ENCODE results near the gene FAM83G.

The FAM83G gene

DNA sequence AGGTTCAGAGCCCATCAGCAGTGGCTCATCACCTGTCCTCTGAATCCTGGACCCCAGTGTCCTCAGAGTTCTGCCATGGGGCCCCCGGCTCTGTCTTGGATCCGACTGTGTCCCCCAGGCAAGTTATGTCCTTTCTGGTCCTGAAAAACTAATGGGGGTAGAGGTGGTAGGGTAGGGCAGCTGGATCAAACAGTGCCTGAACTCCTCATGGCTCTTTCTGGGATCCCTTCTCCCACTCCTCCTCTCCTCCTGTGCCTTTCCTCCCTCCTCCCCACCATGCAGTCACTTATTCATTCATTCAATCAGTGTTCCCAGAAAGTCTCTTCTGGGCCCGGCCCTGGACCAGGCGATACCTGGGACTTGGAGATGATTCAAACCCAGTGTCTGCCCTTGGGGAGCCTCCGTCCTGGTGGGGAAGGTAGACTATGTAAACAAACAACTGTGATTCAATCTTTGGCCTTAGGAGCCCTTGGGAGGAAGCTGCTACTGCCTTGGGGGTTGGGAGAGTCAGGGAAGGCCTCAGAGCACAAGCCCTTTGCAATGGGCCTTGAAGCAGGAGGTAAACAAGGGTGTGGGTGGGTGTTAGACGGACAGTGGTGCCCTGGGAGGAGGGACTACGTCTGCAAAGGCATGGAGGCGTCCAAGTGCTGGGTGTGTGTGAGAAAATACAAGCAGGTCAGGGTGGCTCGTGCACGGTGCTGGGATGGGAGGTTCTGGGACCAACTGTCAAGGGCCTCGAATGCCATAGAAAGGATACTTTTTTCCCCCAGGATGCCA lies 6.4 kb upstream of the FAM83G start:
- no peak for DNase-seq (ENCODE audit: low read depth in 2 of 2, low spot score in 1 of 2)

DNA sequence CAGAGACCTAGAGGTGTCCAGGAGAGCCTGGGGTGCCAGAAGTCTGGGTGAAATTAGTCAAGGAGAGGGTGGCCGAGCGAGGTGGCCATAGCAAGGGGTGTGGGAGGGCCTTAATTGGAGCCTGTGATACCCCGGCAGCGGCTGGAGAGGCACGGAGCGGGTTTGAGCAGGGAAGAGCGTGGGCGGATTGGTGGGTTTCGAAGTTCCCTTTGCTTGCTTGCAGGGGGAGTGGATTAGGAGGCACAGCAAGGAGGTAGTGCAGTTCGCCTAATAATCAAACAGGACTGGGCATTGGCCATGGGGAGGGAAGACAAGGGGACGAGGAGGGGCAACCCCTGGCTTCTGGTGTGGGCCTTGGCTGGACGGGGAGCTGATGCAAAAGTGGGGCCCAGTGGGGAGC lies 5.4 kb upstream of the FAM83G start:
- no peak for DNase-seq (ENCODE audit: low read depth in 2 of 2, low spot score in 1 of 2)

DNA sequence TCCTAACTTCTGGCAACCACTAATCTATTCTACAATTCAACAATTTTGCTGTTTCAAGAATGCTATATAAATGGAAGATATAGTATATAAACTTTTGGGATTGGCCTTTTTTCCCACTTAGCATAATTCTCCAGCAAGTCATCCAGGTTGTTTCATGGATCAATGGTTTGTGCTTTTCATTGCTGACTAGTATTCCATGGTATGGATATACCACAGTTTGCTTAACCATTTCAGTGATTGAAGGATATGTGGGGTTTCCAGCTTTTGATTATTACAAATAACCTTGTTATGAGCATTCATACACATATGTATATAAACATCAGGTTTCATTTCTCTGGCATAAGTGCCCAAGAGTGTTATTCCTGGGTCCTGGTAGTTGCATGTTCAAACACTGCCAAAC lies 2.1 kb upstream of the FAM83G start:
- no peak for DNase-seq (ENCODE audit: low read depth in 2 of 2, low spot score in 1 of 2)

DNA sequence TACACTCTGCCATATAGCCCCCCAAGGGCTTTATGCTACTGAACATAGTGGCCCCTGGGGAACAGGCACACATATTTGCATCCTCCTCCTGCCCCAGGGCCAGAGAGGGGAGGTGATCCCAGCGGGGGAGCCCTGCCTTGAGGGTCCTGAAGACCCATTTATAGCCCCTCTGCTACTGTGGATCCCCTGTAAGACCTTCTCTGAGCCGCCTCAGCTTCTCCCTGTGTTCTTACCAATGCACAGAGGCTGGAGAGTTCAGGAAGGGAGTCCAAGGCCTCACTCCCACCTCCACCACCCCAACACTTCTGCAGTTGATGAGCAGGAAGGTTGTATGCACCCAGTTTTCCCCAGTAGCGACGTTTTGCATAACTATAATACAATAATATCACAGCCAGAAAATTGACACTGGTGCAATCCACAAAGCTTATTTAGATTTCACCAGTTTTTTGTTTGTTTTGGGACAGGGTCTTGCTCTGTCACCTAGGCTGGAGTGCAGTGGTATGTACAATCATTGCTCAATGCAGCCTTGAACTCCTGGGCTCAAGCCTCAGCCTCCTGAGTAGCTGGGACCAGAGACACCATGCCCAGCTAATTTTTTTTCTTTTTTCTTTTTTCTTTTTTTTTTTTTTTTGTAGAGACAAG lies 1.3 kb upstream of the FAM83G start:
- DNase-seq (ENCODE audit: low read depth in 2 of 2, low spot score in 1 of 2): no peak

DNA sequence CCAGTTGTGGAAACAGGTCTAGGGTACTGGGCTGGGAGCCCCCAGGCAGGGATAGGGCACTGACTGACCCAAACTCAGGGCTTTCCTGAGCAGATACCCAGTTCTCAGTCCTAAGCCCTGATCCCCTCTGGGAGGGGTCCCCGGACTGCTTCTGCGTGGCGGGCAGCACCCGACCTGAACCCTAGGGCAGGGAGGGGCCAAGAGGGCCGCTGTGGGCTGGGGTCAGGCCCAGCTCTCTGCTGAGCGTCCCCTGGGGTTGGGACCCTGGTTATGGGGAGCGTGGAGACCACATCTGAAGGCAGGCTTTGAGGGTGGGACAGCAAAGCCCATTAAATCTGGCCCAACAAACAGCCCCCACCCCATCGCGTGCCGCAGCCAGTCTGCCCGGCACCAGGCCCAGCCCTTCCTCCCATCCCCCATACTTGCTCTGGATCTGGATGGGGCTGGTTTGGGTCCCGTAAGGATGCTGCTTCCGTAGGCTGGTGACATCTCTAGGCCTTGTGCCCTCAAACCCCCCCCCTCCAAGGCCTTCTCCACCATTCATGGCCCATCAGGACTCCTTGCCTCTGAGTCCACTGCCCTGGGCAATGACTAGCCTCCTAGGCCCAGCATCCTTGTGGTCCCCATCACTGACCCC lies 691 bp upstream of the FAM83G start:
- no peak for DNase-seq (ENCODE audit: low read depth in 2 of 2, low spot score in 1 of 2)

DNA sequence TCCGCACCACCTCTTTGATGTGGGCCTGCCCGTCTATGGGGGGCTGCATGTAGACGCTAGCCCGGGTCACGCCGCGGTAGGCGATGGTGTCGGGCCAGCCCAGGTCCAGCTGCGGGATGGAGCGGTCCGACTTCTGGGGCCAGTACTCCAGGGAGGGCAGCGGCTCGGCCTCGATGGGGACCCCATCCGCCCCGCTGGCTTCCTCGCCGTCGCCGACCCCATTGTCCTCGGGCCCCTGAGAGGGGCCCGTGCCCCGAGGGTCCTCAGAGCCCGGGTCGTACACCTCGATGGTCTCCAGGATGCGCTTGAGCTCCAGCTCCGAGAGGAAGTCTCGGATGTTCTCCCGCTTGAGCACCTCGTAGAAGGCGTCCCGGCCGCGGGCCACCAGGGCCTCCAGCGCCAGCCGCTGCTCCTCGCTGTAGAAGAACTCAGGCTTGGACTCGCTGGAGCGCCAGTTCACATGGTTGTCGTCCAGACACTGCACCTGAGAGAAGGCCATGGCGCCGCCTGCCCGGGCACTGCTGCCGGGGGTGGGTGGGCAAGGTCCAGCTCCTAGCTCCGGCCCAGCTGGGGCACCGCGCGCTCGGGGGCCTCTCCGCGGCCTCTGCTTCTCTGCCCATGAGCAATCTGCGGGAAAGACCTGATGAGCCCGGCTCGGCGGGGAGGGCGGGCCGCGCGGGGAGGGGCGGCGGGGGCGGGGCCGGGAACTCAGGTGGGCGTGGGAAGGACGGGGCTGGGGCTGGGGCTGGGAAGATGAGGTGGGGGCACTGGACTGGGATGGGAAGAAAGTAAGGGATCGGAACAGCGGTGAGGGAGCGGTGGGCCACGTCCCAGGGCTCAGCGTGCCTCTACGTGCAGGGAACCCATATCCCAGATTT lies 782 bp downstream of the FAM83G start:
- peak; percentile 25 to 36 for DNase-seq (ENCODE audit: low read depth in 2 of 2, low spot score in 1 of 2)

DNA sequence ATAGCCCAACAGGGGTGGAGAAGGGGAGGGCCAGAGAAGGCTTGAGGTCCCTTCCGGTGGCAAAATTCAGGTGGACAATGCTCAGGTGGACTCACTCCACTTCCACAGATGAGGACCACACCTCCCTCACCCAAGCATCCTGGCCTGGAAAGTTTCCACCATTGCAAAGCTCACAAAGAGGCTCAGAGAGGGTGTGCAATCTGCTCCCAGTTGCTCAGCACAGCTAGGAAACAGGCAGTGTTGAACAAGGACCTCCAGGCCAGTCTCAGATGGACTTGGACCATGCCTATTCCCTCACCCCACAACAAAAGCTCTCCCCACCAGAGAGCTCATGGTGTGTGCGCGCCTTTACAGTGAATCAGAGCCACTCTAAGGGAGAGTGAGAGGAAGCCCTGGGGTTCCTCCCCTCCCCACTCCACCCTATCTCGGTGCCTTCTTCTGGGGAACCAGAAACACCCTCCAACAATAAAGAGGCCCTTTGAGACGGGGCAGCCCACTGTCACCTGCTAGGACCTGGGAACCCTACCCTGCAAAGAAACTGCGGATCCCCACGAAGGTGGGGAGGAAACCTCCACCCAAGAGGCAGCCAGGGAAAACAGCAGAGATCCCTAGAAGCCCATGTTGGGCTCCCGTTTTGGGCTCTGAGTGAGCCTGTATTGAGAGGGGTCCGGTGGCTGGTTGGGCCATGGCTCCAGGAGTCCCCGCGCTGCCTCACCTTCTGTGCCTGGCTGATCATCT lies 1.6 kb downstream of the FAM83G start:
- DNase-seq (ENCODE audit: low read depth in 2 of 2, low spot score in 1 of 2): no peak

DNA sequence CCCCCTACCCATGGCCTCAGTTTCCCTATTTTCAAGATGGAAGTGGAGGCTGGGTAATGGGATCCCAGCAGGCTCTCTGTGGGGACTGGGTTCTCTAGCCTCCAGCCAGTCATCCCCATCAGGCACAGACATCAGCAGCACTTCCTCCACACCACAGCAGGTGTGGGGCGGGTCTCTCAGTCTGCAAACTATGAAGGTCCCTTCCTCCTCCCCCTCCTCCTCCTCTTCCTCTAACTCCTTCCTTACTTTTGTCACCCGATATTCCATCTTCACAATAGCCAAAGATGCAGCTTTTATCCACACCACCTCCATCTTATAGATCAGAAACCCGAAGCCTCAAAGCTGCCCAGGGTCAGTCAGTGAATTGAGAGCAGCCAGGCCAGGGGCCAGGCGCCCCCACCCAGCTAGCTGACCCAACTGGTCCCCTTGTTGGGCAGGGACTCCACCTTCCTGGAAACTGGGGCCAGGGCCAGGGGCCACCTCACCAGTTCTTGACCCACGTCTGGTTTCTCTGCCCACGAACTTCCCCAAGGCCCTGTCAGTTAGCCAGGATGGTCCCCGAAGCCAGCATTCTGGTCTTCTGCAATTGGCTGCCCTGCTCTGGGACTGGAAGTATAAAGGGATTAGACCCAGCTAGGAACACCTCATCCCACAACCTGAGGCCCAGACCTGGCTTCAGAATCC lies 2.5 kb downstream of the FAM83G start:
- DNase-seq (ENCODE audit: low read depth in 2 of 2, low spot score in 1 of 2): no peak

DNA sequence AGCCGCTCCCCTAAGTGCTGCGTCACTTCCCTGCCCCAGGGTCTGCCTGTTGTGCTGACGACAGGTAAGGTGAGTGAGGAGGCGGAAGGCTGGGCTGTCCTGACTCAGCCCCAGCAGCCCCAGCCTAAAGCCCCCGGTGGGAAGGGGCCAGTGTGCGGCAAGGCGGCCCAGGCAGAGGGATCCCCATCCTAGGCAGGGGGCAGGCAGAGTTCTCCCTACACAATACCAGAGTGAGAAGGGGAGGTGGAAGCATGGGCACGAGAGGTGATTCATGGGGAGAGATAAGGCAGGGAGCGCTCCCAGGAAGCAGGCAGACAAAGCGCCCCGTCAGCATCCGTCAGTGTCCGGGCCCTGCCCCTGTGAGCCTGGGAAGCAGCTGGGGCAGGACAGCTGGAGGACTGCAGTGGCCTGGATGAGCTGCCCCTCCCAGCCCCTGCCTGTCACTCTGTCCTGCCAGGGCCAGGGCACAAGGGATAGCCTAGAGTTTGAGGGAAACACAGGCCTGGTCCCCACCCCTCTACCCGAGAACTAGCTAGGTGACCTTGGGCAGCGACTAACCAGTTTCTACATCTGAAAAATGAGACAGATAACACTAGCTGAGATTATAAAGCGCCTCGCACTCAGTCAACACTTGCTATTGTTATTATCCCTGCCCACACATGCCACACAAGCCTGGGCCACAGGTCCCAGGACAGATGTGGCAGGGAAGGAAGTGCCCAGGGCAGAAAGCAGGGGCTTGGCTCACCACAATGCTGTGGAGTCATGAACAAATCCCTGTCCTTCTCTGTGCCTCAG lies 3.8 kb downstream of the FAM83G start:
- no peak for DNase-seq (ENCODE audit: low read depth in 2 of 2, low spot score in 1 of 2)

DNA sequence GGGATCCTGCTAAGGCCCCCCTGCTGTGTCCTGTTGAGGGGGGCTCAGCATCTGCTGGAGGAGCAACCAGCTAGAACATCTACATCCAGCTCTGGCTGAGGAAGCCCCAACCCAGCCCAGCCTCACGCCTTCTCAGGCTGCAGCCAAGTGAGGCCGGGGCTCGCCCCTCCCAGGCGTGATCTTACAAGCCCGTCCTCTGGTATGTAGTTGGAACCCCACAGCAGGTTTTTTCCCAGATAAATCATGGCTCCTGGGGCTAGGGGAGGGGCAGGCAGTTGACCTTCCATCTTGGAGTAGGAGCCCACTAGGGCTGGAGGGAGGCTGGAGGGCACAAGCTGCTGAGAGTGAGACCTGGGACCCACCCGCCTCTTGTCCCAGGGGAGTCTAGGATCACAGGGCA lies 4.7 kb downstream of the FAM83G start:
- no peak for DNase-seq (ENCODE audit: low read depth in 2 of 2, low spot score in 1 of 2)

DNA sequence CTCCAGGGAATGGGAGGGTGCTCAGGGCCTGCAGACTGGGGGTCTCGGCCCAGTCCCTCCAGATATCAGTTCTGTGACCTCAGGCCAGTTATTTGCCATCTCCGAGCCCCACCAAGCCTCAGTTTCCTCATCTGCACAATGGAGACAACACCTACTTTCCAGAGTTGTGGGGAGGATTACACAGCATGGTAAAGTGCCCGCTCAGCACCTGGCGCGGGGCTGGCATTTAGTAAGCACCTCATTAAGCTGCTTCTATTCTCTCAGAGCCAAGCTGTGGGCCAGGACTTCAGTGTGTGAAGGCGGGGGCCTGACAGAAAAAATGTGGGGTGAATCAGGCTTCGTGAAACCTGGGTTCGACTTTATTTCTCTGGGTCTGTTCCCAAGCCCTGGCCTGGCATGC lies 5.2 kb downstream of the FAM83G start:
- no peak for DNase-seq (ENCODE audit: low read depth in 2 of 2, low spot score in 1 of 2)

DNA sequence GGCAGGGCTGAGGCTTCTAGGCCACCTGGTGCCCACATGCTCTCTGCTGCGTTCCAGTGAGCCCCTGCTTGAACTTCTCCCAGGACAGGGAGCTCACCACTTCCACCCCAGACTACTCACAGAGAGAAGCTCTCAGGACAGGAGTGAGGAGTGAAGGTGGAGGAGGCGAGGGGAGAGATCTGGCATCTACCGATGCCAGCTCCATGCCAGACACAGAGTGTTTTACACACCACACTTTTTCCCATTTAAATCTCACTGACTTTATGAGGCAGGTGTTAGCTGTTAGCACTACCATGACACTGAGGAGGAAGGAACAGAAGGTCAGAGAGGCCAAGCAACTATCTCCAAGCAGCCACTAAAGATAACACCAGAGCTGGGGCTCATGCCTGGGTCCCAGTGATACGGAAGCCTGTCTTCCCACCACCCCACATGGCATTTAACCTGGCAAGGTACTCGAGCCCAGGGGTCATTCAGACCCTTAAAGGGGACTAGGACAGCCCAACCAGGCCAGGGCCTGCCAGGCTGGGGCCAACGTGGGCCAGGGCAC lies 6.8 kb downstream of the FAM83G start:
- no peak for DNase-seq (ENCODE audit: low read depth in 2 of 2, low spot score in 1 of 2)

DNA sequence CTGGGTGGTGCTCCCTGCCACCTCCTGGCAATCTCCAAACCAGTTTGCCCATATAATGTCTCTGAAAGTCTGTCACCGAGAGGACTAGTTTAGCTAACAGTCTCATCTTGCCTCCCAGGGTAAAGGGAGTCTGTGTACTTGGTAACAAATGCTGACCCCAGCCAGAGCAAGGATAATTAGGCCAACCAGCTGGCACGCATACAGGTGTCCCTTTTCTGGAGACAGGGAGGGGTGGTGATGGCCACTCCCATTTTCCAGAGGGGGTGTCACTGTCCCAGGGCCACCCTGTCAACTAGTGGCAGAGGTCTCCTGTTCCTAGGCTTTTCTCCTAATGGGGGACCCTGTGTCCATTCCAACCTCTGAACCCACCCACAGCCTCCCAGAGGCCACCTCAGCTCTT lies 8.1 kb downstream of the FAM83G start:
- no peak for DNase-seq (ENCODE audit: low read depth in 2 of 2, low spot score in 1 of 2)

DNA sequence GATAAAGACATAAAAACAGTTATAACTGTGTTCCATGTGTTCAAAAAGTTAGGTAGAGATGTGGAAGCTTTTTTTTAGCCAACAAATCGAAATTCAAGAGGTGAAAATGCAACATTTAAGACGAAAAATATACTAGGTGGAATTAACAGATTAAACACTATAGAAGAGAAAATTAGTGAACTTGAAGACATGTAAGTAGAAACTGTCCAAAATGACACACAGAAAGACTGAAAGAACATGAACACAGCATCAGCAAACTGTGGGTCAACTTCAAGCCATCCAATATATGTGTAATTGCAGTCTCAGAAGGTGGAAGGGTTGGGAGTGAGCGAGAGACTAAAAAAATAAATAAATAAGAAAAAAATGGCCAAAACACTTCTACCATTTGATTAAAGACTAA lies 9.3 kb downstream of the FAM83G start:
- DNase-seq (ENCODE audit: low read depth in 2 of 2, low spot score in 1 of 2): no peak

DNA sequence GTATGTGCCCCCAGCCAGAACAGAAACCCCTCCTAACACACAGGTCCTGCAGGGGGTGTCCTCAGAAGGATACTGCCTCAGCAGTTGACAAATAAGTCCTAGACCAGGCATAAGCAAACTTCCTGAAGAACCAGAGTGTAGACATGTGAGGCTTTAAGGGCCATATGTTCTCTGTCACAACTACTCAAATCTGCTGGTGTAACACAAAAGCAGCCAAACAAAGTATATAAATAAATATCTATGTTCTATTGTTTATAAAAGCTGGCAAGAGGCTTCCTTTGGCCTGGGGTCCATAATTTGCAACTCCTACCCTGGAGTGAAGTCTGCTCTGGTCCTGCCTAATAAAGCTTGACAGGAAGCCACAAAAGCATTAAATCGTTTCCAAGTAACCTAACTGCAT lies 9.9 kb downstream of the FAM83G start:
- DNase-seq (ENCODE audit: low read depth in 2 of 2, low spot score in 1 of 2): no peak

DNA sequence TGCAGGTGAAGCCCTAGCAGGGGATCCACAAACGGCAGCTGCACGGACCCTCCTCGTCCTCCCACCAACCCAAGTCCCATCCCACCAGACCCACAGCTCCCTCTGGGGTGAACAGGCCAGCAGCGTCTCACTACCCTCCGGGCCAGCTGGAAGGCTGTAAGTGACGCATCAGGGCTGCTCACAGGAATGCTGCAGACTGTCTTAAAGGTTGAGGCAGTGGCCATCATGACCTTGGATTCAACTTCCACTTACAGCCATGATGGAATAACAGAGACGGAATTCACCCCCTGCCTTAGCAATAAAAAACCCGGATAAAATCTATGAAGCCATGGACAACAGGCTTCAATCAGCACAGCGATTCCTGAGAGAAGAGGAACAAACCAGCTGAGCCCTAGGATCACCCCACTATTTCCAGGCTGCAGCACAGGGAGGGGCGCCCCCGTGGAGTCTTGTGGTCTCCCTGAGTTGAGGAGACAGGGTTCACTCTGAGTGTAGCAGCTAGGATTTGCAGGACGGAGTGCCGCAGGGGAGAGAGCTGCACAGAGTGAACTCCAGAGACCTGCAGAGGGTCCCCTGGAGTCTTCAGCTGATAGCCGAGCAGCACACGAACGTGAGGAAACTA lies 10.5 kb downstream of the FAM83G start:
- no peak for DNase-seq (ENCODE audit: low read depth in 2 of 2, low spot score in 1 of 2)

DNA sequence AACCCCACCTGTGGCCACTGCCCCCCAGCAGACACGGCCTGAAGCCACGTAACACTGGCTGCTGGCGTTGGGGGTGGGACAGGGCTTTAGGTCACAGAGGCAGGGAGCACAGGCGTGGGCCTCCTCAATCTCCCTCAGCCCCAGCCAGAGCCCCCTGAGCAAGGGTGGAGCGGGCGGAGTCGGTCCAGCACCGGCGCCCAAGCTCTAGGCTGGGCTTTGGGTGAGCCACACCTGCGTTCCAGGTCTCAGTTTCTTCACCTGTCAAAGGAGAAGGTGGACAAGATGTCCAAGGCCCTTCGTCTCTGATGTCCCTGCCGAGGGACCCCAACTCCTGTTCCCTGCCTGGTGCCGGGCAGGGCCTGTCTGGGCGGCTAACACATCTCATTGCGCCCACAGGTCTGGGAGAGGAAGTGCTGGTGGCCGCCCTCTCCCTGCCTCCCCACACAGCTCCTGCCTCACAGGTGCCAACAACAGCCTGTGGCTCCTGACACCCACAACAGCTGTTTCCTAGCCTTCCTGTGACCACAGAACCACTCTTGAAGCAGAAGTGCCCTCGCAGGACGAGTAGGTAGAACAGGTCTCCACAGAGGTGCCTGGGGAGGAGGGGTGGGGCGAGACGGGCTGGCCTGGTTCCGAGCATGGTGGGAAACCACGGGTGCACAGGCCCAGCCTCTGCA lies 12.0 kb downstream of the FAM83G start:
- DNase-seq (ENCODE audit: low read depth in 2 of 2, low spot score in 1 of 2): no peak
